NCI-H226 (cell line): ENCODE measurements around the gene EEF1AKMT3.

Experiments
- DNase-seq: peaks from one replicate; pipeline ENCODE4 v3.0.0-alpha.2; 2015

EEF1AKMT3 gene

GRCh38 chr12:57751788-57752667 is 20.4 kb upstream of the EEF1AKMT3 start, which contains the start of gene CDK4:
Gene CDK4 (minus strand): TSS chr12:57752310. CDS start chr12:57751717, 593 bp downstream.
- DNase-seq, result peak; percentile 100

GRCh38 chr12:57752668-57753000 is 19.8 kb upstream of the EEF1AKMT3 start:
- no peak for DNase-seq

- DNase-seq, result no peak
Observed at GRCh38 chr12:57753756-57754337, 18.6 kb upstream of the EEF1AKMT3 start.

GRCh38 chr12:57754411-57755193 is 17.8 kb upstream of the EEF1AKMT3 start, which contains the start of gene MARCHF9:
Gene MARCHF9 (plus strand): TSS chr12:57755103. CDS start chr12:57755529, 426 bp downstream.
- DNase-seq, result peak; percentile 49

GRCh38 chr12:57755194-57755453 is 17.3 kb upstream of the EEF1AKMT3 start:
- no peak for DNase-seq

GRCh38 chr12:57755454-57756372 is 16.7 kb upstream of the EEF1AKMT3 start:
- no peak for DNase-seq

- DNase-seq, result no peak
Observed at GRCh38 chr12:57756406-57757341, 15.7 kb upstream of the EEF1AKMT3 start.

GRCh38 chr12:57757771-57758170 is 14.6 kb upstream of the EEF1AKMT3 start:
- no peak for DNase-seq

GRCh38 chr12:57758552-57759359 is 13.7 kb upstream of the EEF1AKMT3 start:
- no peak for DNase-seq

- no peak for DNase-seq
Observed at GRCh38 chr12:57759360-57759980, 12.9 kb upstream of the EEF1AKMT3 start.

- no peak for DNase-seq
Observed at GRCh38 chr12:57760347-57760982, 11.9 kb upstream of the EEF1AKMT3 start.

- no peak for DNase-seq
Observed at GRCh38 chr12:57761391-57761998, 10.9 kb upstream of the EEF1AKMT3 start.

- DNase-seq, result no peak
Observed at GRCh38 chr12:57762463-57762862, 10.0 kb upstream of the EEF1AKMT3 start.

- no peak for DNase-seq
Observed at GRCh38 chr12:57763881-57764661, 8.3 kb upstream of the EEF1AKMT3 start.

GRCh38 chr12:57764662-57765002 is 7.8 kb upstream of the EEF1AKMT3 start:
- no peak for DNase-seq

GRCh38 chr12:57765003-57765697 is 7.3 kb upstream of the EEF1AKMT3 start:
- no peak for DNase-seq

GRCh38 chr12:57765698-57766463 is 6.5 kb upstream of the EEF1AKMT3 start:
- DNase-seq, result no peak
